ENCODE measurements around the gene TBC1D17. TPM values are rescaled to one million over a fixed set of nuclear protein-coding genes. Genes with fewer than 3 reads are reported as not detected.
A peak's percentile ranks its signal among the peaks of the same experiment; 100 is the strongest.

TBC1D17 gene
- total and polyA plus RNA-seq, 2 of the 13 experiments (the other 11 are each of a cell fraction or from before 2014, with no cell fraction given), result 9.7 to 16.9 TPM

DNA sequence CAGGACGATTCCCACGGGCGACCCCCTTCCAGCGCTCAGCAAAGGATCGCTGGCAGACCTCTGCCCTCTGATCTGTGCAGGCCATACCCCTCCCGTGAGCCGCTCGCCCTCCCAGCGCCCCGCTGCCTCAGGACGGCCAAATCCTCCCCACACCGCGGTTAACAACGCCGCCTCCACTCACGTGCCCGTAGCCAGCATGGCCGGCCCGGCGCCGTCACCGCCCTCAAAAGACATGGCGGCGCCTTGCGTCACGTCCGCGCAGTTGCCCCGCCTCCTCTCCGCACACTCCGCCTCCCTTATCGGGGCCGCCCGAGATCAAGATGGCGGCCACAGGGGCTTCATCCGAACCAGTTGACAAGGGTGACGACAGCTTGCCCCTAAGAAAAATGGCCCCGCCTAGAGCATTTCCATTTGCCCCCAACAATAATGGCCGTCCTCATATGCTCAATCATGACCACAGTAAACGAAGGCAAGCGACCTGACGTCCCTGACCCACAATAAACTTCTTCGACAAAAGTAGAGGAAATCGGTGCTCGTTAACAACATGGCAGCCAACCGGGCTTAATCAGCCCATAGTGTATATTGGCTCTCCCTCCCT is 981 bp upstream of the TBC1D17 start (continued):
- TF ChIP-seq, protein P1, sequence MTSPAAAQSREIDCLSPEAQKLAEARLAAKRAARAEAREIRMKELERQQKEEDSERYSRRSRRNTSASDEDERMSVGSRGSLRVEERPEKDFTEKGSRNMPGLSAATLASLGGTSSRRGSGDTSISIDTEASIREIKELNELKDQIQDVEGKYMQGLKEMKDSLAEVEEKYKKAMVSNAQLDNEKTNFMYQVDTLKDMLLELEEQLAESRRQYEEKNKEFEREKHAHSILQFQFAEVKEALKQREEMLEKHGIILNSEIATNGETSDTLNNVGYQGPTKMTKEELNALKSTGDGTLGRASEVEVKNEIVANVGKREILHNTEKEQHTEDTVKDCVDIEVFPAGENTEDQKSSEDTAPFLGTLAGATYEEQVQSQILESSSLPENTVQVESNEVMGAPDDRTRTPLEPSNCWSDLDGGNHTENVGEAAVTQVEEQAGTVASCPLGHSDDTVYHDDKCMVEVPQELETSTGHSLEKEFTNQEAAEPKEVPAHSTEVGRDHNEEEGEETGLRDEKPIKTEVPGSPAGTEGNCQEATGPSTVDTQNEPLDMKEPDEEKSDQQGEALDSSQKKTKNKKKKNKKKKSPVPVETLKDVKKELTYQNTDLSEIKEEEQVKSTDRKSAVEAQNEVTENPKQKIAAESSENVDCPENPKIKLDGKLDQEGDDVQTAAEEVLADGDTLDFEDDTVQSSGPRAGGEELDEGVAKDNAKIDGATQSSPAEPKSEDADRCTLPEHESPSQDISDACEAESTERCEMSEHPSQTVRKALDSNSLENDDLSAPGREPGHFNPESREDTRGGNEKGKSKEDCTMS (CRISPR knock-in tag; conservative IDR thresholded peaks at IDR 0.05), result no peak
- TF ChIP-seq NFKBIZ (CRISPR knock-in tag; IDR thresholded peaks at IDR 0.05) (no peak), KAT2B (IDR thresholded peaks at IDR 0.05; ENCODE audit: borderline replicate concordance, low read depth, low read length) (no peak), EP300 (IDR thresholded peaks at IDR 0.05; ENCODE audit: low read depth in 2 of 2, low read length in 2 of 2) (no peak), EP300 (CRISPR knock-in tag; IDR thresholded peaks at IDR 0.05; ENCODE audit: borderline replicate concordance) (no peak; the same call in 1 of the 2 replicates), ZNF569 (CRISPR knock-in tag; IDR thresholded peaks at IDR 0.05; ENCODE audit: borderline replicate concordance) (no peak), ZNF263 (CRISPR knock-in tag; IDR thresholded peaks at IDR 0.05) (no peak), RELA (CRISPR knock-in tag; IDR thresholded peaks at IDR 0.05) (no peak), ATF1 (CRISPR knock-in tag; IDR thresholded peaks at IDR 0.05) (peak; percentile 93), ZNF292 (CRISPR knock-in tag; IDR thresholded peaks at IDR 0.05; ENCODE audit: borderline replicate concordance, low read depth) (no peak), TBL1XR1 (IDR thresholded peaks at IDR 0.05; ENCODE audit: borderline replicate concordance, low read length, partially characterized antibody) (peak; percentile 15), ZNF619 (CRISPR knock-in tag; IDR thresholded peaks at IDR 0.05) (no peak), ZNF567 (CRISPR knock-in tag; IDR thresholded peaks at IDR 0.05; ENCODE audit: borderline replicate concordance) (no peak), FOXK2 (IDR thresholded peaks at IDR 0.05) (no peak), EEA1 (CRISPR knock-in tag; IDR thresholded peaks at IDR 0.05; ENCODE audit: borderline replicate concordance) (0 out of 2 replicates have a peak, but pooled peaks have one; percentile 36), ZNF850 (CRISPR knock-in tag; conservative IDR thresholded peaks at IDR 0.05) (no peak), ETV6 (CRISPR knock-in tag; conservative IDR thresholded peaks at IDR 0.05) (0 out of 2 replicates have a peak, but pooled peaks have one; percentile 15), HOXA5 (CRISPR knock-in tag; IDR thresholded peaks at IDR 0.05) (no peak; the same call in 1 of the 2 replicates), ZSCAN25 (CRISPR knock-in tag; IDR thresholded peaks at IDR 0.05) (no peak; the same call in 1 of the 2 replicates)
- TF ChIP-seq, protein P2, sequence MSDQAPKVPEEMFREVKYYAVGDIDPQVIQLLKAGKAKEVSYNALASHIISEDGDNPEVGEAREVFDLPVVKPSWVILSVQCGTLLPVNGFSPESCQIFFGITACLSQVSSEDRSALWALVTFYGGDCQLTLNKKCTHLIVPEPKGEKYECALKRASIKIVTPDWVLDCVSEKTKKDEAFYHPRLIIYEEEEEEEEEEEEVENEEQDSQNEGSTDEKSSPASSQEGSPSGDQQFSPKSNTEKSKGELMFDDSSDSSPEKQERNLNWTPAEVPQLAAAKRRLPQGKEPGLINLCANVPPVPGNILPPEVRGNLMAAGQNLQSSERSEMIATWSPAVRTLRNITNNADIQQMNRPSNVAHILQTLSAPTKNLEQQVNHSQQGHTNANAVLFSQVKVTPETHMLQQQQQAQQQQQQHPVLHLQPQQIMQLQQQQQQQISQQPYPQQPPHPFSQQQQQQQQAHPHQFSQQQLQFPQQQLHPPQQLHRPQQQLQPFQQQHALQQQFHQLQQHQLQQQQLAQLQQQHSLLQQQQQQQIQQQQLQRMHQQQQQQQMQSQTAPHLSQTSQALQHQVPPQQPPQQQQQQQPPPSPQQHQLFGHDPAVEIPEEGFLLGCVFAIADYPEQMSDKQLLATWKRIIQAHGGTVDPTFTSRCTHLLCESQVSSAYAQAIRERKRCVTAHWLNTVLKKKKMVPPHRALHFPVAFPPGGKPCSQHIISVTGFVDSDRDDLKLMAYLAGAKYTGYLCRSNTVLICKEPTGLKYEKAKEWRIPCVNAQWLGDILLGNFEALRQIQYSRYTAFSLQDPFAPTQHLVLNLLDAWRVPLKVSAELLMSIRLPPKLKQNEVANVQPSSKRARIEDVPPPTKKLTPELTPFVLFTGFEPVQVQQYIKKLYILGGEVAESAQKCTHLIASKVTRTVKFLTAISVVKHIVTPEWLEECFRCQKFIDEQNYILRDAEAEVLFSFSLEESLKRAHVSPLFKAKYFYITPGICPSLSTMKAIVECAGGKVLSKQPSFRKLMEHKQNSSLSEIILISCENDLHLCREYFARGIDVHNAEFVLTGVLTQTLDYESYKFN (CRISPR knock-in tag; conservative IDR thresholded peaks at IDR 0.05), result no peak
- TF ChIP-seq, protein P3, sequence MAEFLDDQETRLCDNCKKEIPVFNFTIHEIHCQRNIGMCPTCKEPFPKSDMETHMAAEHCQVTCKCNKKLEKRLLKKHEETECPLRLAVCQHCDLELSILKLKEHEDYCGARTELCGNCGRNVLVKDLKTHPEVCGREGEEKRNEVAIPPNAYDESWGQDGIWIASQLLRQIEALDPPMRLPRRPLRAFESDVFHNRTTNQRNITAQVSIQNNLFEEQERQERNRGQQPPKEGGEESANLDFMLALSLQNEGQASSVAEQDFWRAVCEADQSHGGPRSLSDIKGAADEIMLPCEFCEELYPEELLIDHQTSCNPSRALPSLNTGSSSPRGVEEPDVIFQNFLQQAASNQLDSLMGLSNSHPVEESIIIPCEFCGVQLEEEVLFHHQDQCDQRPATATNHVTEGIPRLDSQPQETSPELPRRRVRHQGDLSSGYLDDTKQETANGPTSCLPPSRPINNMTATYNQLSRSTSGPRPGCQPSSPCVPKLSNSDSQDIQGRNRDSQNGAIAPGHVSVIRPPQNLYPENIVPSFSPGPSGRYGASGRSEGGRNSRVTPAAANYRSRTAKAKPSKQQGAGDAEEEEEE (CRISPR knock-in tag; IDR thresholded peaks at IDR 0.05; ENCODE audit: borderline replicate concordance), result peak; percentile 29; the same call in 1 of the 2 replicates
- TF ChIP-seq, protein P4, sequence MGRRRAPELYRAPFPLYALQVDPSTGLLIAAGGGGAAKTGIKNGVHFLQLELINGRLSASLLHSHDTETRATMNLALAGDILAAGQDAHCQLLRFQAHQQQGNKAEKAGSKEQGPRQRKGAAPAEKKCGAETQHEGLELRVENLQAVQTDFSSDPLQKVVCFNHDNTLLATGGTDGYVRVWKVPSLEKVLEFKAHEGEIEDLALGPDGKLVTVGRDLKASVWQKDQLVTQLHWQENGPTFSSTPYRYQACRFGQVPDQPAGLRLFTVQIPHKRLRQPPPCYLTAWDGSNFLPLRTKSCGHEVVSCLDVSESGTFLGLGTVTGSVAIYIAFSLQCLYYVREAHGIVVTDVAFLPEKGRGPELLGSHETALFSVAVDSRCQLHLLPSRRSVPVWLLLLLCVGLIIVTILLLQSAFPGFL (CRISPR knock-in tag; IDR thresholded peaks at IDR 0.05), result no peak
